ENCODE measurements around the gene NMT1. TPM values are rescaled to one million over a fixed set of nuclear protein-coding genes. Genes with fewer than 3 reads are reported as not detected.

Gene NMT1
- total and polyA plus RNA-seq, 2 experiments from 2014 or later: 95.6 to 298 TPM

DNA sequence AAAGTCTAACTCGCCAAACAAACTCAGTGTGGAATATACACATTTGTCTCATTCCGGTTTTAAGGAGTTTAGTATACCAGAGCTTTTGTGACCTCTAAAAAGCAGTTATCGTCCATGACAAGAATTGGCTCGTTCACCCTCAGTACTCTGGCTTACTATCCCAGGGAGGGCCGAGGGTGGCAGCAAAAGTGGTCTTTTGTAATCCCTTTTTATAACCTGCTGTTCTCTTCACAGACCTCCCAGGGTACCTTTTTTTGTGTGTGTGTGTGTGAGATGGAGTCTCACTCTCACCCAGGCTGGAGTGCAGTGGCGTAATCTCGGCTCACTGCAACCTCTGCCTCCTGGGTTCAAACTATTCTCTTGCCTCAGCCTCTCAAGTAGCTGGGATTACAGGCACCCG is 8.9 kb downstream of the NMT1 start:
- peaks cover 5% of the 10 kb centered on the region for H3K27me3 Mint-ChIP-seq (ENCODE audit: insufficient read depth, low read depth, poor library complexity)
- H3K27ac Mint-ChIP-seq: no peak overlapping the region
- ATAC-seq (no peak), DNase-seq (ENCODE audit: low spot score) (no peak)
- H3K27ac ChIP-seq (ENCODE audit: low read depth): no peak overlapping the region
- no peak overlapping the region for H3K4me2 ChIP-seq
- H3K4me3 ChIP-seq: no peak overlapping the region
- H3K4me1 ChIP-seq (ENCODE audit: insufficient read depth): no peaks in the 10 kb centered on the region
- TF ChIP-seq, protein P1, sequence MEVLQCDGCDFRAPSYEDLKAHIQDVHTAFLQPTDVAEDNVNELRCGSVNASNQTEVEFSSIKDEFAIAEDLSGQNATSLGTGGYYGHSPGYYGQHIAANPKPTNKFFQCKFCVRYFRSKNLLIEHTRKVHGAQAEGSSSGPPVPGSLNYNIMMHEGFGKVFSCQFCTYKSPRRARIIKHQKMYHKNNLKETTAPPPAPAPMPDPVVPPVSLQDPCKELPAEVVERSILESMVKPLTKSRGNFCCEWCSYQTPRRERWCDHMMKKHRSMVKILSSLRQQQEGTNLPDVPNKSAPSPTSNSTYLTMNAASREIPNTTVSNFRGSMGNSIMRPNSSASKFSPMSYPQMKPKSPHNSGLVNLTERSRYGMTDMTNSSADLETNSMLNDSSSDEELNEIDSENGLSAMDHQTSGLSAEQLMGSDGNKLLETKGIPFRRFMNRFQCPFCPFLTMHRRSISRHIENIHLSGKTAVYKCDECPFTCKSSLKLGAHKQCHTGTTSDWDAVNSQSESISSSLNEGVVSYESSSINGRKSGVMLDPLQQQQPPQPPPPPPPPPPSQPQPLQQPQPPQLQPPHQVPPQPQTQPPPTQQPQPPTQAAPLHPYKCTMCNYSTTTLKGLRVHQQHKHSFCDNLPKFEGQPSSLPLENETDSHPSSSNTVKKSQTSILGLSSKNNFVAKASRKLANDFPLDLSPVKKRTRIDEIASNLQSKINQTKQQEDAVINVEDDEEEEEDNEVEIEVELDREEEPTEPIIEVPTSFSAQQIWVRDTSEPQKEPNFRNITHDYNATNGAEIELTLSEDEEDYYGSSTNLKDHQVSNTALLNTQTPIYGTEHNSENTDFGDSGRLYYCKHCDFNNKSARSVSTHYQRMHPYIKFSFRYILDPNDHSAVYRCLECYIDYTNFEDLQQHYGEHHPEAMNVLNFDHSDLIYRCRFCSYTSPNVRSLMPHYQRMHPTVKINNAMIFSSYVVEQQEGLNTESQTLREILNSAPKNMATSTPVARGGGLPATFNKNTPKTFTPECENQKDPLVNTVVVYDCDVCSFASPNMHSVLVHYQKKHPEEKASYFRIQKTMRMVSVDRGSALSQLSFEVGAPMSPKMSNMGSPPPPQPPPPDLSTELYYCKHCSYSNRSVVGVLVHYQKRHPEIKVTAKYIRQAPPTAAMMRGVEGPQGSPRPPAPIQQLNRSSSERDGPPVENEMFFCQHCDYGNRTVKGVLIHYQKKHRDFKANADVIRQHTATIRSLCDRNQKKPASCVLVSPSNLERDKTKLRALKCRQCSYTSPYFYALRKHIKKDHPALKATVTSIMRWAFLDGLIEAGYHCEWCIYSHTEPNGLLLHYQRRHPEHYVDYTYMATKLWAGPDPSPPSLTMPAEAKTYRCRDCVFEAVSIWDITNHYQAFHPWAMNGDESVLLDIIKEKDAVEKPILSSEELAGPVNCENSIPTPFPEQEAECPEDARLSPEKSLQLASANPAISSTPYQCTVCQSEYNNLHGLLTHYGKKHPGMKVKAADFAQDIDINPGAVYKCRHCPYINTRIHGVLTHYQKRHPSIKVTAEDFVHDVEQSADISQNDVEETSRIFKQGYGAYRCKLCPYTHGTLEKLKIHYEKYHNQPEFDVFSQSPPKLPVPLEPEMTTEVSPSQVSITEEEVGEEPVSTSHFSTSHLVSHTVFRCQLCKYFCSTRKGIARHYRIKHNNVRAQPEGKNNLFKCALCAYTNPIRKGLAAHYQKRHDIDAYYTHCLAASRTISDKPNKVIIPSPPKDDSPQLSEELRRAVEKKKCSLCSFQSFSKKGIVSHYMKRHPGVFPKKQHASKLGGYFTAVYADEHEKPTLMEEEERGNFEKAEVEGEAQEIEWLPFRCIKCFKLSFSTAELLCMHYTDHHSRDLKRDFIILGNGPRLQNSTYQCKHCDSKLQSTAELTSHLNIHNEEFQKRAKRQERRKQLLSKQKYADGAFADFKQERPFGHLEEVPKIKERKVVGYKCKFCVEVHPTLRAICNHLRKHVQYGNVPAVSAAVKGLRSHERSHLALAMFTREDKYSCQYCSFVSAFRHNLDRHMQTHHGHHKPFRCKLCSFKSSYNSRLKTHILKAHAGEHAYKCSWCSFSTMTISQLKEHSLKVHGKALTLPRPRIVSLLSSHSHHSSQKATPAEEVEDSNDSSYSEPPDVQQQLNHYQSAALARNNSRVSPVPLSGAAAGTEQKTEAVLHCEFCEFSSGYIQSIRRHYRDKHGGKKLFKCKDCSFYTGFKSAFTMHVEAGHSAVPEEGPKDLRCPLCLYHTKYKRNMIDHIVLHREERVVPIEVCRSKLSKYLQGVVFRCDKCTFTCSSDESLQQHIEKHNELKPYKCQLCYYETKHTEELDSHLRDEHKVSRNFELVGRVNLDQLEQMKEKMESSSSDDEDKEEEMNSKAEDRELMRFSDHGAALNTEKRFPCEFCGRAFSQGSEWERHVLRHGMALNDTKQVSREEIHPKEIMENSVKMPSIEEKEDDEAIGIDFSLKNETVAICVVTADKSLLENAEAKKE (CRISPR knock-in tag; IDR thresholded peaks at IDR 0.05): no peak
- TF ChIP-seq, protein P2, sequence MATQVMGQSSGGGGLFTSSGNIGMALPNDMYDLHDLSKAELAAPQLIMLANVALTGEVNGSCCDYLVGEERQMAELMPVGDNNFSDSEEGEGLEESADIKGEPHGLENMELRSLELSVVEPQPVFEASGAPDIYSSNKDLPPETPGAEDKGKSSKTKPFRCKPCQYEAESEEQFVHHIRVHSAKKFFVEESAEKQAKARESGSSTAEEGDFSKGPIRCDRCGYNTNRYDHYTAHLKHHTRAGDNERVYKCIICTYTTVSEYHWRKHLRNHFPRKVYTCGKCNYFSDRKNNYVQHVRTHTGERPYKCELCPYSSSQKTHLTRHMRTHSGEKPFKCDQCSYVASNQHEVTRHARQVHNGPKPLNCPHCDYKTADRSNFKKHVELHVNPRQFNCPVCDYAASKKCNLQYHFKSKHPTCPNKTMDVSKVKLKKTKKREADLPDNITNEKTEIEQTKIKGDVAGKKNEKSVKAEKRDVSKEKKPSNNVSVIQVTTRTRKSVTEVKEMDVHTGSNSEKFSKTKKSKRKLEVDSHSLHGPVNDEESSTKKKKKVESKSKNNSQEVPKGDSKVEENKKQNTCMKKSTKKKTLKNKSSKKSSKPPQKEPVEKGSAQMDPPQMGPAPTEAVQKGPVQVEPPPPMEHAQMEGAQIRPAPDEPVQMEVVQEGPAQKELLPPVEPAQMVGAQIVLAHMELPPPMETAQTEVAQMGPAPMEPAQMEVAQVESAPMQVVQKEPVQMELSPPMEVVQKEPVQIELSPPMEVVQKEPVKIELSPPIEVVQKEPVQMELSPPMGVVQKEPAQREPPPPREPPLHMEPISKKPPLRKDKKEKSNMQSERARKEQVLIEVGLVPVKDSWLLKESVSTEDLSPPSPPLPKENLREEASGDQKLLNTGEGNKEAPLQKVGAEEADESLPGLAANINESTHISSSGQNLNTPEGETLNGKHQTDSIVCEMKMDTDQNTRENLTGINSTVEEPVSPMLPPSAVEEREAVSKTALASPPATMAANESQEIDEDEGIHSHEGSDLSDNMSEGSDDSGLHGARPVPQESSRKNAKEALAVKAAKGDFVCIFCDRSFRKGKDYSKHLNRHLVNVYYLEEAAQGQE (IDR thresholded peaks at IDR 0.05; ENCODE audit: unreplicated experiment): no peak
- TF ChIP-seq STAT1 (IDR thresholded peaks at IDR 0.05; ENCODE audit: unreplicated experiment) (no peak), POLR2AphosphoS5 (IDR thresholded peaks at IDR 0.05; ENCODE audit: low read depth) (no peak), CREB1 (CRISPR knock-in tag; IDR thresholded peaks at IDR 0.05; ENCODE audit: low read depth) (no peak), ZNF114 (CRISPR knock-in tag; IDR thresholded peaks at IDR 0.05) (no peak), EZH2 (IDR thresholded peaks at IDR 0.05; ENCODE audit: low read depth, unreplicated experiment) (no peak)
- TF ChIP-seq, protein P3, sequence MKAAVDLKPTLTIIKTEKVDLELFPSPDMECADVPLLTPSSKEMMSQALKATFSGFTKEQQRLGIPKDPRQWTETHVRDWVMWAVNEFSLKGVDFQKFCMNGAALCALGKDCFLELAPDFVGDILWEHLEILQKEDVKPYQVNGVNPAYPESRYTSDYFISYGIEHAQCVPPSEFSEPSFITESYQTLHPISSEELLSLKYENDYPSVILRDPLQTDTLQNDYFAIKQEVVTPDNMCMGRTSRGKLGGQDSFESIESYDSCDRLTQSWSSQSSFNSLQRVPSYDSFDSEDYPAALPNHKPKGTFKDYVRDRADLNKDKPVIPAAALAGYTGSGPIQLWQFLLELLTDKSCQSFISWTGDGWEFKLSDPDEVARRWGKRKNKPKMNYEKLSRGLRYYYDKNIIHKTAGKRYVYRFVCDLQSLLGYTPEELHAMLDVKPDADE (IDR thresholded peaks at IDR 0.05): no peak
- TF ChIP-seq, protein P4, sequence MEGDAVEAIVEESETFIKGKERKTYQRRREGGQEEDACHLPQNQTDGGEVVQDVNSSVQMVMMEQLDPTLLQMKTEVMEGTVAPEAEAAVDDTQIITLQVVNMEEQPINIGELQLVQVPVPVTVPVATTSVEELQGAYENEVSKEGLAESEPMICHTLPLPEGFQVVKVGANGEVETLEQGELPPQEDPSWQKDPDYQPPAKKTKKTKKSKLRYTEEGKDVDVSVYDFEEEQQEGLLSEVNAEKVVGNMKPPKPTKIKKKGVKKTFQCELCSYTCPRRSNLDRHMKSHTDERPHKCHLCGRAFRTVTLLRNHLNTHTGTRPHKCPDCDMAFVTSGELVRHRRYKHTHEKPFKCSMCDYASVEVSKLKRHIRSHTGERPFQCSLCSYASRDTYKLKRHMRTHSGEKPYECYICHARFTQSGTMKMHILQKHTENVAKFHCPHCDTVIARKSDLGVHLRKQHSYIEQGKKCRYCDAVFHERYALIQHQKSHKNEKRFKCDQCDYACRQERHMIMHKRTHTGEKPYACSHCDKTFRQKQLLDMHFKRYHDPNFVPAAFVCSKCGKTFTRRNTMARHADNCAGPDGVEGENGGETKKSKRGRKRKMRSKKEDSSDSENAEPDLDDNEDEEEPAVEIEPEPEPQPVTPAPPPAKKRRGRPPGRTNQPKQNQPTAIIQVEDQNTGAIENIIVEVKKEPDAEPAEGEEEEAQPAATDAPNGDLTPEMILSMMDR (conservative IDR thresholded peaks at IDR 0.05; ENCODE audit: low read depth in 2 of 2): no peak
- no peaks in the 10 kb centered on the region for H3K27me3 ChIP-seq (ENCODE audit: insufficient read depth)
- H2AFZ ChIP-seq: no peak overlapping the region
- 0 out of 2 replicates have a peak, but pooled peaks cover 4% of the 10 kb centered on the region for H3F3A ChIP-seq (replicated peaks; ENCODE audit: low read depth)
- peaks cover 98% of the 10 kb centered on the region for H3K79me2 ChIP-seq (replicated peaks; ENCODE audit: insufficient read depth)
- H3K36me3 ChIP-seq (ENCODE audit: insufficient read depth): 0 out of 2 replicates have a peak, but pooled peaks cover 9% of the 10 kb centered on the region
- H3K4me3 Mint-ChIP-seq: no peak overlapping the region
- no peaks in the 10 kb centered on the region for H3K9me3 Mint-ChIP-seq
- H3K36me3 Mint-ChIP-seq (ENCODE audit: low read depth): peaks cover 50% of the 10 kb centered on the region
- H3K4me1 Mint-ChIP-seq: peaks cover 4% of the 10 kb centered on the region; the same call in 2 of the 3 replicates
- no peaks in the 10 kb centered on the region for H3K9me2 ChIP-seq (ENCODE audit: insufficient read depth)
- H4K20me1 ChIP-seq (replicated peaks; ENCODE audit: insufficient read depth): peaks cover 25% of the 10 kb centered on the region
